ENCODE data around the gene MYO5B.

DNA sequence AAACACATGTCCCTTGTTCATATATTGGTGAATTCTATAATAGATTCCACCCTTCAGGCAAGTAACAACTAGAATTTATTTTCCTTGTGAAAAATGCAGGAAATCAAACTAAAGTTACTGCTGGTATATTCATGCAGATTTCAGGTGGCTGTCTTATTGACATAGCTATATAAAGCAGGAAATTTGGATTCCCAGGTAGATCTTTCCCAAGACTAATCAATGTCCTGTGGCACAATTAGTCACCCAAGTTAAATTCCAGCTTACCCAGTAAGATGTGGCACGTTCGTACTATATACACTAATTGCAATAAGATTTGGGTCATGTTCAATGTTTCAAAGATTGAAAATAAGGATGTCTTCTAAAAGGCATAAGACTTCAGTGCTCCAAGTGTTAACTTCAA lies 42.0 kb downstream of the MYO5B start:
- TF ChIP-seq POLR2A (IDR thresholded peaks at IDR 0.05; ENCODE audit: low read length) (no peak), GATA1 (IDR thresholded peaks at IDR 0.05; ENCODE audit: low read depth, low read length) (no peak)

Data from erythroblast (primary cell).